ENCODE data around the gene FAM229A. TPM values are rescaled to one million over a fixed set of nuclear protein-coding genes. Genes with fewer than 3 reads are reported as not detected.

Gene FAM229A
- total RNA-seq, 1 donor from 2014 or later = 12.0 TPM

DNA sequence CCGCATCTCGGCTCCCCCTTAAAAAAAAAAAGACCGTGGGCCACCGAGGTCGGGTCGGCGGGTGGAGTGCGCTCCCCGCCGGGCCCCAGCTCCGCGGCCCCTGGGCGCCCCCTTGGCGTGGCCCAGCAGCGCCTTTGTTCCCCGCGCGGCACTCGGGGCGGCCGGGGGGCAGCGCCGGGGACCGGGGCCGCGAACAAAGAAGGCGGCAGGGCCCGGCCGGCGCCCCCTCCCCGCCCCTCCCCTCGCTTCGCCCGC, 26.8 kb downstream of the FAM229A start:
- no peak for DNase-seq (ENCODE audit: low spot score)
- intact Hi-C loops (cut with DNase I) = no loop called here
- ATAC-seq = no peak

DNA sequence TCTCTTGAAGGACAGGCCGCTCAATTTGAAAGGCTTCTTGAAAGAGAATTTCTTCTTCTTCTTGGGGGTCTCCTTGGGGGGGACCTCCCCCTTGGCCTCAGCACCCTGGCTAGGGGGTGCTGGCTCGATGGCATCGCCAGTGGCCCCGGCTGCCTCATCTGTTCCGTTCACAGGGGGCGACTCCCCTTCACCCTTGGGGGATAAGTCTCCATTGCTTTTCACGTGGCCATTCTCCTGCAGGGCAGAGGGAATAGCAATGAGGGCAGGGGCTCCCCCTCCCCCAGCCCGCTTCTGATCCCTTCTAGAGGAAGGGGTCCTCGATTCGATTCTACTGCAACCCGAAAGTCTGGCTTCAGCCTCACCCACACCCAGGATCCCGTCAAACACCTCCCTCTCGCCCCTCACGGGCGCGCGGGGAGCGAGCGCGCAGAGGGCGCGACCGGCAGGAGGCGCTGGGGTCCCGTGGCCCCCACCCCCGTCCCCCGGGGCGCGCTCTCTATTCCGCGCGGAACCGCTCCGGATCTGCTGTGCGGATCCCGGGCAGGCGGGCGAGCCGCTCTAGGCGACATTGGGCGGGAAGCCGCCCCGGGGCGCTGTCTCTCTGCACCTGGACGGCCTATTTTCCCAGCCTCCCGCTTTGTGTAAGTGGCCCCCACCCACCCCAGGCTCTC, 27.3 kb downstream of the FAM229A start:
- intact Hi-C loops (cut with DNase I) = no loop called here
- peak; percentile 11 for ATAC-seq
- peak; percentile 76 for DNase-seq (ENCODE audit: low spot score)

DNA sequence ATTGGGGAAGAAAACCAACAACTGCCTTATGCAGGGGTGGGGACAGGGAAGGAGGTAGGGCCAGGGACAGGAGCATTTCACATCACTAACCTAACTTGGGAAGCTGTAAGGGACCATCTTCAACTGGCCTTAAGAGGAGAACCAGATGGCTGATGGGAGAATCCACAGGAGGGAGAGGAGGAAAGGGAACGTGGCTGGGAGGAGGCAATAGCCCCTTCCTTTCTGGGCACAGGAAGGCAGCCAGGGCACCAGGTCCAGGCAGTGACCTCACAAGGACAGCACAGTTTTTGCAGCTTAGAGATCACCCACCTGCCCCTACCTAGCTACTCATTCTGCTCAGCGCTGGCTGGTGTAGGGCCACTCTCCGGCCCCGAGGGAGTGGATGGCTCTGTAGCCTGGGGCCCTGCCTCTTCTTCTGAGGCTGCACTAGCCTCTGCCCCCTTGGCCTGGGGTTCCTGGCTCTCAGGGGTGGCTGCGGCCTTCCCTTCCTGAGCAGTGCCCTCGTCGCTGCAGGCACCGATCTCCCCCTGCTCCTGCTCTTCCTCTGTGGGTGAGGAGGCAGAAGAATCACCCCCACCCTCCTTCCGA, 27.9 kb downstream of the FAM229A start:
- no peak for DNase-seq (ENCODE audit: low spot score)
- no peak for ATAC-seq
- intact Hi-C loops (cut with DNase I) = no loop called here

DNA sequence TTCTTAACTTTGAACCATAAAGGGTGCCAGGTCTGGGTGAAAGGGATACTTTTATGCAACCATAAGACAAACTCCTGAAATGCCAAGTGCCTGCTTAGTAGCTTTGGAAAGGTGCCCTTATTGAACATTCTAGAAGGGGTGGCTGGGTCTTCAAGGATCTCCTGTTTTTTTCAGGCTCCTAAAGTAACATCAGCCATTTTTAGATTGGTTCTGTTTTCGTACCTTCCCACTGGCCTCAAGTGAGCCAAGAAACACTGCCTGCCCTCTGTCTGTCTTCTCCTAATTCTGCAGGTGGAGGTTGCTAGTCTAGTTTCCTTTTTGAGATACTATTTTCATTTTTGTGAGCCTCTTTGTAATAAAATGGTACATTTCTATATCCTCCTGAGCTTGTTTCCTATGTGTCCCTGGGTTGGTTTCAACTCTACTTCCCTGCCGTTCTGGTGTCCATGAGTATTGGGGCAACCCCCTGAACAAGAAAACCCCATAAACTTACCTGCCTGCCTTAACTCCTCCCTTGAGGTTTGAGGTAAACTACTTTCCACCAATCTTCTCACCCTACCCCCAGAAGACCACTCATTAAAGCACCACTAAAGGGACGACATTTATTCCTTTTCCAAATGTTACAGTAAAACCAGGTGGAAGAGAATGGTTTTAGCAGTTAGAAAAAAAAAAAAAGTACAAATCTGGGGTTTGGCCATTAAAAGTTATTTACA, 28.9 kb downstream of the FAM229A start:
- ATAC-seq = no peak
- intact Hi-C loops (cut with DNase I) = no loop called here

DNA sequence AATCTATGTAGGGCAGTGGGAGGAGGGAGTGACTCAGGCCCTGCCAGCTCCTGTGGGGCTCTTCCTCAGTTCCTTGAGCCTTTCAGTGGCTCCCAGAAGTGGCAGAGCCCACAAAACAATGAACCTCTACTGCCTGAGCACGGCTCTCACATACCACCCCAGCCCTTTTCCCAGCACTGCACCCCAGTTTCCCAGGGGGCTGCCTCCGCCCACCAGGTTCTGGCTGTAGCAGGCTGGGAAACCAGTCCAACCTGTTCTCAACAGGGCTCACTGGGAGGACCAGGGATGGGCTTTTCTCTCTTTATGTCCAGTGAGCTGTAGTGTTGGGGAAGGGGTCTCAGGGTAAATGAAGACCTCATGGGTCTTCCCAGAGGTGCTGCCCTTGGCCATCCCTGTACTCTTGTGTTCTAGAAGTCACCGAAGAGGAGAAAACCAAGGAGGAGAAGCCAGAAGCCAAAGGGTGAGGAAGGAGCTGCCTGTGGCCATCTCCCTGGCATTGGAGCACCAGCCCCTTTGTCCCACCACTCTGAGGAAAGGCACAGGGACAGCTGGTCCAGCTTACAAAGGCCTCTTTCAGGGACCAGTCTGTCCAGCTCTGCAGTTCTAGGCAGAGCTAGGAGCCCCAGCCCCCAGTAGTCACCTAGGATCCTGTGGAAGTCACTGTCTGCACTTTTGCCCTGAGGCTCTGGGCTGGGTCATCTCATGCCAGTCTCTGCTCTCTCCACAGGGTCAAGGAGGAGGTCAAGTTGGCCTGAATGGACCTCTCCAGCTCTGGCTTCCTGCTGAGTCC, 29.8 kb downstream of the FAM229A start:
- ATAC-seq = no peak
- intact Hi-C loops (cut with DNase I) = no loop called here
- DNase-seq (ENCODE audit: low spot score) = no peak

More for the DNA sequence above, 28.9 kb downstream of the FAM229A start:
- no peak for DNase-seq (ENCODE audit: low spot score)

DNA sequence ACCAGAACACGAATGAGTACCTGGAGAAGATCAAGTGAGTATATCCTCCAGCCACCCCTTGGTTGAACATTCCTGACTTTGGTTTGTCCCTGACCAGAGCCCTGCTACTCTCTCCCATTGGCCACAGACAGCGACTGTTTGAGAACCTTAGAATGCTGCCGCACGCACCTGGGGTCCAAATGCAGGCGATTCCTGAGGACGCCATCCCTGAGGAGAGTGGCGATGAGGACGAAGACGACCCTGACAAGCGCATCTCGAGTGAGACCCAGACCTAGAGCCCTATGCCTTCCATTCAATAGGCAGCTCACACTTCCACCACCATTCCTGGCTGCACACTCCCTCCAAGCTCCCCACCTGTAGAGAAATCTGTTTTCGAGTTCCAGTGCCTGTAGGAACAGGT, 30.7 kb downstream of the FAM229A start:
- DNase-seq (ENCODE audit: low spot score) (no peak), ATAC-seq (no peak)
- intact Hi-C loops (cut with DNase I) = no loop called here

DNA sequence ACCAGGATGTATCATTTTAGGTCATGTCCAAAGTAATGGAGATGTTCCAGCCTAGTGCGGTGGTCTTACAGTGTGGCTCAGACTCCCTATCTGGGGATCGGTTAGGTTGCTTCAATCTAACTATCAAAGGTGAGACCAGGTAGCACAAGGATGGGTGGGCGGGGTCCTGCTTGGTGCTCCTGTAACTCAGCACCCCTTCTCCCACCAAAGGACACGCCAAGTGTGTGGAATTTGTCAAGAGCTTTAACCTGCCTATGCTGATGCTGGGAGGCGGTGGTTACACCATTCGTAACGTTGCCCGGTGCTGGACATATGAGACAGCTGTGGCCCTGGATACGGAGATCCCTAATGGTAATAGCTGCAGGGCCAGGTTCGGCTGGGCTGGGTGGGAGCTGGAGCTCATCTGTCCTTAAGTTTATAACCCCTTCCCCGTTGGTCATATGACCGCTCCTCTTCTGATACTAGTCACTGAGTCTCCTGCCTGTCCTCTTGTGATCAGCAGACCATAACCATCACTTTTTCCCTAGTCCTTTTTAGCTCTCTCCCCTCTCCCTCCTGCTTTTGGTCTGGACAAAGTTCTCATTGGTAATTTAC, 31.6 kb downstream of the FAM229A start:
- ATAC-seq (no peak), DNase-seq (ENCODE audit: low spot score) (no peak)
- intact Hi-C loops (cut with DNase I) = no loop called here

DNA sequence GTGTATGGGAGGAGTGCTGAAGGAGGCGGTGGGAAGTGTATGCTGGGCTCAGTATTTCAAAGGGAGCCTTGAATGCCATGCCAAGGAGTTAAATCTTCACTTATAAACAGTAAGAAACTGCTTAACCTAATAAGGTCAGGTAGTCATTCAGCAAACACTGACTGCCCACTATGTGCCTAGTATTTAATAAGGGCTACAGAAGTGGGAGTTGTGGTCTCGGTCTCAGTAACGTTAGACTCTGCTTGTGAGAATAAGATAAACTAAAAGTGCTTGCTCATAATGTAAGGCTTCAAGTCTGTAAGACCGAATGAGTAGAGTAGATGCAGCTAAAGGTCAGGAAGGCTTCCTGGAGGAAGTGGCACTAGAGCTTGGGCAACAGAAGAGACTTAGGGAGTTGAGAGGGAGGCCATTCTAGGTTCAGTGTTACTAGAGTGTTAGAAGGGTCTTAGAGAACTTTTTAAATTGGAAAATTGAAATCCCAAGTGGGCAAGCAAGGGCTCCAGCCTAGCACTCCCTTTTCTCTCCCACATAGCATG, 32.3 kb downstream of the FAM229A start:
- DNase-seq (ENCODE audit: low spot score) (no peak), ATAC-seq (no peak)

DNA sequence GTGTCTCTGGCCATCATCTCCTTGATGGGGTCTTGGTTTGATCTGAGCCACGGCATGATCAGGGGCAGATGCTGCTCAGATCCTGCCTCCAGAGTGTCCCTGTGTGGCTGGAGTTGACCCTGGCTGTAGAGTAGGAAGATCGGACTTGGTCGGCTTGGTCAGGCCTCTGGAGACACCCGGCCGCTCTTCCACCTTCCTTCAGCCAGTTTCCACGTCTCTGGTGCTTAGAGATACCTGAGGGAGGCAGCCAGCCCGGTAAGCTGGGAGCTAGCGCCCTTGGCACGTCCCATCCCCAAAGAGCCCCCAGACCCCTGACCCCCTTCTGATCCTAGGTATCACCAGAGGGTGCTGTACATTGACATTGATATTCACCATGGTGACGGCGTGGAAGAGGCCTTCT, 35.1 kb downstream of the FAM229A start:
- intact Hi-C loops (cut with DNase I) = no loop called here
- DNase-seq (ENCODE audit: low spot score) = no peak
- no peak for ATAC-seq

More for the DNA sequence above, 32.3 kb downstream of the FAM229A start:
- intact Hi-C loops (cut with DNase I) = no loop called here

DNA sequence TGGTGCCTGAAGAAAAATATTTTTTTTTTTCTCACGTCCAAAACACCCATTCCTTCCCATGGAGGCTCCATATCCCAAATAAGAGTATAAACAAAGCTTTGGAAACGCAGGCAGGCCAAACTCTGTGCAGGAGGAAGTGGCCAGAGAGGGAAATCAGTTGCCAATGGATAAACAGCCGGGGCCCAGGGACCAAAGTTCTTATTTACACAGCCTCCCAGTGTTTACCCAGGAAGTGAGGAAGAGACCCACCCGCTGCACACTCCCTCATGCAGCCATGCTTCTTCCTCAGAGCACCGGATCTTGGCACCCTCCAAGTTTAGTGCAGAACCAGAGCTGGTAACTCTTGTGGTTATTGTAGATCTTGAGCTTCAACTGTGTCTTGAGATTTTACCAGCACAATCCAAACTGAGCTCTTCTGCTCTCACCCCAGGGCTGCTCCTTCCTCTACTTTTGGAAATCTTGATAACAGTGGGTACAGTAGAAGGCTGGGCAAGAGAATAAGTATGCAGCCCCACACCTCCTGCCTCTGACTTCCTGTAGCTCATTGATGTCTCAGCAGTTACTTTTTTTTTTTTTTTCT, 40.5 kb downstream of the FAM229A start:
- intact Hi-C loops (cut with DNase I) = no loop called here

DNA sequence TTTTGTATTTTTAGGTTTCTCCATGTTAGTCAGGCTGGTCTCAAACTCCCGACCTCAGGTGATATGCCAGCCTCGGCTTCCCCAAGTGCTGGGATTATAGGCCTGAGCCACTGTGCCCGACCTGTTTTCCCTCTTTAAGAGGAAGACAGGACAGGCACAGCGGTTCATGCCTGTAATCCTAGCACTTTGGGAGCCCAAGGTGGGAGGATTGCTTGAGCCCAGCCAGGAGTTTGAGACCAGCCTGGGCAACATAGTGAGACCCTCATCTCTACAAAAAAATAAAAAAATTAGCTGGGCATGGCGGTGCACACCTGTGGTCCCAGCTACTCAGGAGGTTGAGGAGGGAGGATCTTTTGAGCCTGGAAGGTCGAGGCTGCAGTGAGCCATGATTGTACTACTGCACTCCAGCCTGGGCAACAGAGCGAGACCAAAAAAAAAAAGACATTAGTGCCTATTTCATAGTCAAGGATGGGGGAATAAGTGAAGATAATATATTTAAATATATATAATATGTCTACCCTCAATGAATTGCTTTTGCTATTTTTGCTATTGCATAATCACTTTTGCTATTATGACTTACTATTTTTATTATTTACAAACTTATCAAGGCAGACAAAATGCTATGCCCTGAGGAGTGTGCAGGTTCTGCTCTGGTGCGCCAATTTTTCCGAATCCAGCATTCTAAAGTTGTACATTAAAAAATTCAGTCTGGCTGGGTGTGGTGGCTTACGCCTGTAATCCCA, 44.0 kb downstream of the FAM229A start:
- ATAC-seq (no peak), DNase-seq (ENCODE audit: low spot score) (no peak)
- intact Hi-C loops (cut with DNase I) = no loop called here

More for the DNA sequence above, 40.5 kb downstream of the FAM229A start:
- DNase-seq (ENCODE audit: low spot score) (no peak), ATAC-seq (no peak)

DNA sequence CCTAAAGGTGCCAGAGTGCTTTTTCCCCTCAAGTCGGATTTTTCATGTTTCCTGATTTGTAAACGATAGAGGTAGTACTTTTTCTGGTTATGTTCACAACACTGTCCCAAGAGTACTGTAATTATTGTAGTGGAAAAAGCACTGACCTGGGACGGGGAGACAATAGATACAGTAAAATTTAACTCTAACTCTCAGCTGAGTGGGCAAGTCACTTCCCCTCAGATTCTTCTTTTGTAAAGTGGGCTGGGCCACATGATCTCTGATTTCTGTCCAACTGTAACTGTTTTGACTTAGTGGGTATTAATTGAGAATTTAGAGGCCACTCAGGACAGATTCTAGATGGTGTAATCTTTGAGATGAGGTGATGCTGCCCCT, 45.4 kb downstream of the FAM229A start:
- intact Hi-C loops (cut with DNase I) = no loop called here
- no peak for ATAC-seq
- DNase-seq (ENCODE audit: low spot score) = no peak

DNA sequence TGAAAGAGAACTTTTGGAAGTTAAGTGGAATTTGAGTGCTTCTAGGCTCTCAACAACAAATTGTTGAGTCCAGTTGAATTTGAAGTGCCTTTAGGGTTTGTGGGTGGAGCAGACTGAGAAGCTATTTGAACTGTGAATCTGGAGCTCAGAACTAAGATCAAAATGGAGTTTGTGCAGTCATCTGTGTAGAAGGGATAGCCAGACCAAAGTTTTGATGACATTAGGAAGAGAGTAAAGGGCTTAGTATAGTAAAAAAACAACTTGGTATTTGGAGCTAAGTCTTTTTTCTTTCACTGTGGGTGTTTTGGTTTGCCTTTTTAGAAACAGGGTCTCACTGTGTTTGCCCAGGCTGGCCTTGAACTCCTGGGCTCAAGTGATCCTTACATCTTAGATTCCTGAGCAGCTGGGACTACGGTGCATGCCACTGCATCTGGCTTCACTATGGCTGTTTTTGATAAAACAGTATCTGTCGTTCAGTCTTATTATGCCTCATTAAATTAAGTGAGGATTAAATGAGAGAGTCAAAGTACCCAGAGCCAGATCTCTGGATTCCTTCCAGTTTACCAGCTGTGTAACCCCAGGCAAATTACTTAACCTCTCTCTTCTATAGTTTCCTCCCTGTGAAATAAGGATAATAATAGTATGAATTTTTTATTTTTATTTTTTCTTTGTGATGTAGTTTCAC, 50.4 kb downstream of the FAM229A start:
- no peak for DNase-seq (ENCODE audit: low spot score)
- intact Hi-C loops (cut with DNase I) = no loop called here
- ATAC-seq = no peak

Other genes with a start within 250 kb of the FAM229A start
- gene TXLNA, start 182.8 kb downstream of the FAM229A start, total RNA-seq = 49.5 TPM
- gene CCDC28B, start 161.9 kb downstream of the FAM229A start, total RNA-seq = 3.7 TPM
- gene IQCC, start 156.8 kb downstream of the FAM229A start, total RNA-seq = 1.1 TPM
- not detected for gene DCDC2B, start 153.4 kb downstream of the FAM229A start, total RNA-seq
- 27.0 TPM for gene TMEM234, start 140.1 kb downstream of the FAM229A start, total RNA-seq
- 92.3 TPM for gene EIF3I, start 140.1 kb downstream of the FAM229A start, total RNA-seq
- 16.1 TPM for gene FAM167B, start 115.3 kb downstream of the FAM229A start, total RNA-seq
- 3.2 TPM for gene LCK, start 111.2 kb downstream of the FAM229A start, total RNA-seq
- gene HDAC1, start 70.4 kb downstream of the FAM229A start, total RNA-seq = 54.7 TPM
- 126 TPM for gene MARCKSL1, start 26.3 kb downstream of the FAM229A start, total RNA-seq
- 5.1 TPM for gene TSSK3, start 54 bp upstream of the FAM229A start, total RNA-seq
- gene BSDC1, start 32.0 kb upstream of the FAM229A start, total RNA-seq = 83.1 TPM
- 0.04 TPM for gene ZBTB8B, start 102.6 kb upstream of the FAM229A start, total RNA-seq
- gene ZBTB8A, start 176.9 kb upstream of the FAM229A start, total RNA-seq = 8.9 TPM

Measured in sciatic nerve (tissue), 2 donors.